WTC11 (cell line): ENCODE results near the gene KLHL12. TPM values are rescaled to one million over a fixed set of nuclear protein-coding genes. Genes with fewer than 3 reads are reported as not detected.

Experiments
- ATAC-seq: fragments of 200-7000 bp; cut with Tn5 transposase; 2 replicates; pipeline ENCODE4 v1.10.0; 2021; ENCODE audit warnings: mild to moderate bottlenecking, moderate library complexity
- CTCF ChIA-PET: fragments of 300-600 bp; sonication (Branson Sonifier 250); formaldehyde crosslinking; loops from one replicate; lab custom pipeline; 2021; ENCODE audit warnings: antibody characterized with exemption; lab: Charles Lee
- POLR2A ChIA-PET: fragments of 350-600 bp; sonication (Branson Sonifier 250); formaldehyde crosslinking; loops from one replicate; lab custom pipeline; 2021; ENCODE audit warnings: antibody characterized with exemption; lab: Charles Lee
- DNase-seq: peaks from one replicate; pipeline ENCODE4 v3.0.0; 2021; ENCODE audit warnings: low spot score
- H3K27ac Mint-ChIP-seq: 2 replicates; pipeline ENCODE4 v1.8.0; 2021; ENCODE audit warnings: mixed read lengths
- H3K27me3 Mint-ChIP-seq: 2 replicates; pipeline ENCODE4 v1.8.0; 2021; ENCODE audit warnings: low read depth, mild to moderate bottlenecking, moderate library complexity, mixed read lengths
- H3K36me3 Mint-ChIP-seq: 2 replicates; pipeline ENCODE4 v1.8.0; 2021; ENCODE audit warnings: mixed read lengths
- H3K4me1 Mint-ChIP-seq: 2 replicates; pipeline ENCODE4 v1.8.0; 2022; ENCODE audit warnings: mixed read lengths
- H3K4me3 Mint-ChIP-seq: 2 replicates; pipeline ENCODE4 v1.8.0; 2021; ENCODE audit warnings: mild to moderate bottlenecking, moderate library complexity, mixed read lengths
- H3K9me3 Mint-ChIP-seq: 2 replicates; pipeline ENCODE4 v1.8.0; 2021; ENCODE audit warnings: mixed read lengths
- AFF4 ChIP-seq: sonication (generic); formaldehyde crosslinking; IDR thresholded peaks from 2 replicates; pipeline ENCODE4 v1.8.1; 2023; ENCODE audit warnings: mild to moderate bottlenecking, missing genetic modification reagents, borderline replicate concordance
- AR ChIP-seq: fragments of 250-450 bp; sonication (Bioruptor Pico); IDR thresholded peaks from 2 replicates; pipeline ENCODE4 v1.9.0; 2021; ENCODE audit warnings: mild to moderate bottlenecking
- ATF2 ChIP-seq: sonication (generic); formaldehyde crosslinking; IDR thresholded peaks from 2 replicates; pipeline ENCODE4 v1.8.1; 2022; ENCODE audit warnings: low read depth, missing genetic modification reagents, borderline replicate concordance
- ATF6 ChIP-seq: sonication (generic); formaldehyde crosslinking; IDR thresholded peaks from 2 replicates; pipeline ENCODE4 v1.8.1; 2023; ENCODE audit warnings: mild to moderate bottlenecking, missing genetic modification reagents
- CBFB ChIP-seq: sonication (generic); formaldehyde crosslinking; IDR thresholded peaks from 2 replicates; pipeline ENCODE4 v1.8.1; 2022; ENCODE audit warnings: mild to moderate bottlenecking, low read depth, missing genetic modification reagents
- JUN ChIP-seq: sonication (generic); formaldehyde crosslinking; IDR thresholded peaks from 2 replicates; pipeline ENCODE4 v1.8.0; 2023; ENCODE audit warnings: mild to moderate bottlenecking, missing genetic modification reagents
- KAT7 ChIP-seq: sonication (generic); formaldehyde crosslinking; IDR thresholded peaks from 2 replicates; pipeline ENCODE4 v1.8.1; 2023; ENCODE audit warnings: missing genetic modification reagents, mild to moderate bottlenecking, borderline replicate concordance
- PRRX2 ChIP-seq: fragments of 250-450 bp; sonication (Bioruptor Pico); IDR thresholded peaks from 2 replicates; pipeline ENCODE4 v1.8.0; 2021; ENCODE audit warnings: mild to moderate bottlenecking
- RELA ChIP-seq: sonication (generic); formaldehyde crosslinking; IDR thresholded peaks from 2 replicates; pipeline ENCODE4 v1.8.1; 2022; ENCODE audit warnings: missing genetic modification reagents, mild to moderate bottlenecking, borderline replicate concordance
- RORB ChIP-seq: fragments of 250-450 bp; sonication (Bioruptor Pico); IDR thresholded peaks from 2 replicates; pipeline ENCODE4 v1.9.0; 2021; ENCODE audit warnings: mild to moderate bottlenecking
- SP1 ChIP-seq: sonication (generic); formaldehyde crosslinking; conservative IDR thresholded peaks from 2 replicates; pipeline ENCODE4 v1.8.1; 2022; ENCODE audit warnings: missing genetic modification reagents
- ZNF396 ChIP-seq: fragments of 250-450 bp; sonication (Bioruptor Pico); IDR thresholded peaks from 2 replicates; pipeline ENCODE4 v1.8.0; 2021; ENCODE audit warnings: mild to moderate bottlenecking, moderate library complexity, borderline replicate concordance
- ZNF671 ChIP-seq: fragments of 250-450 bp; sonication (Bioruptor Pico); IDR thresholded peaks from 2 replicates; pipeline ENCODE4 v1.8.0; 2021; ENCODE audit warnings: mild to moderate bottlenecking
- total RNA-seq: library from RNA; stranded (reverse); gene quantifications from 3 replicates; pipeline ENCODE4 v1.2.3, GENCODE V29; 2021
- TF ChIP-seq, protein P1 (sequence below): sonication (generic); formaldehyde crosslinking; conservative IDR thresholded peaks from 2 replicates; pipeline ENCODE4 v1.8.1; 2023; ENCODE audit warnings: mild to moderate bottlenecking, low read depth, missing genetic modification reagents, moderate library complexity
- TF ChIP-seq, protein P2 (sequence below): fragments of 250-450 bp; sonication (Bioruptor Pico); IDR thresholded peaks from 2 replicates; pipeline ENCODE4 v1.9.0; 2021; ENCODE audit warnings: mild to moderate bottlenecking
- TF ChIP-seq, protein P3 (sequence below): fragments of 250-450 bp; sonication (Bioruptor Pico); IDR thresholded peaks from 2 replicates; pipeline ENCODE4 v1.9.0; 2021; ENCODE audit warnings: moderate library complexity, mild to moderate bottlenecking, inconsistent platforms, borderline replicate concordance
- TF ChIP-seq, protein P4 (sequence below): sonication (generic); formaldehyde crosslinking; IDR thresholded peaks from 2 replicates; pipeline ENCODE4 v1.8.0; 2022; ENCODE audit warnings: missing genetic modification reagents

KLHL12 gene
- total RNA-seq, 1 experiment from 2014 or later = 29.6 TPM

- ATAC-seq (no peak), DNase-seq (no peak)
- ChIA-PET POLR2A (no interaction called here), CTCF (interaction anchor here (1.0 kb wide), 1 partner anchor 16 kb away, joined by 3 read pairs; no protein-coding TSS in a partner anchor)
- Mint-ChIP-seq H3K4me1 (no peaks in the 10 kb centered on the region), H3K27ac (no peak overlapping the region), H3K4me3 (no peak overlapping the region), H3K9me3 (no peaks in the 10 kb centered on the region), H3K27me3 (no peaks in the 10 kb centered on the region), H3K36me3 (peaks cover 63% of the 10 kb centered on the region)
- TF ChIP-seq ZNF396 (CRISPR knock-in tag) = no peak
- no peak for TF ChIP-seq JUN
- TF ChIP-seq ZNF671 (CRISPR knock-in tag) = no peak
- TF ChIP-seq, protein P1, sequence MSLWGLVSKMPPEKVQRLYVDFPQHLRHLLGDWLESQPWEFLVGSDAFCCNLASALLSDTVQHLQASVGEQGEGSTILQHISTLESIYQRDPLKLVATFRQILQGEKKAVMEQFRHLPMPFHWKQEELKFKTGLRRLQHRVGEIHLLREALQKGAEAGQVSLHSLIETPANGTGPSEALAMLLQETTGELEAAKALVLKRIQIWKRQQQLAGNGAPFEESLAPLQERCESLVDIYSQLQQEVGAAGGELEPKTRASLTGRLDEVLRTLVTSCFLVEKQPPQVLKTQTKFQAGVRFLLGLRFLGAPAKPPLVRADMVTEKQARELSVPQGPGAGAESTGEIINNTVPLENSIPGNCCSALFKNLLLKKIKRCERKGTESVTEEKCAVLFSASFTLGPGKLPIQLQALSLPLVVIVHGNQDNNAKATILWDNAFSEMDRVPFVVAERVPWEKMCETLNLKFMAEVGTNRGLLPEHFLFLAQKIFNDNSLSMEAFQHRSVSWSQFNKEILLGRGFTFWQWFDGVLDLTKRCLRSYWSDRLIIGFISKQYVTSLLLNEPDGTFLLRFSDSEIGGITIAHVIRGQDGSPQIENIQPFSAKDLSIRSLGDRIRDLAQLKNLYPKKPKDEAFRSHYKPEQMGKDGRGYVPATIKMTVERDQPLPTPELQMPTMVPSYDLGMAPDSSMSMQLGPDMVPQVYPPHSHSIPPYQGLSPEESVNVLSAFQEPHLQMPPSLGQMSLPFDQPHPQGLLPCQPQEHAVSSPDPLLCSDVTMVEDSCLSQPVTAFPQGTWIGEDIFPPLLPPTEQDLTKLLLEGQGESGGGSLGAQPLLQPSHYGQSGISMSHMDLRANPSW (CRISPR knock-in tag) = no peak
- TF ChIP-seq ATF2 = no peak
- no peak for TF ChIP-seq RELA
- TF ChIP-seq, protein P2, sequence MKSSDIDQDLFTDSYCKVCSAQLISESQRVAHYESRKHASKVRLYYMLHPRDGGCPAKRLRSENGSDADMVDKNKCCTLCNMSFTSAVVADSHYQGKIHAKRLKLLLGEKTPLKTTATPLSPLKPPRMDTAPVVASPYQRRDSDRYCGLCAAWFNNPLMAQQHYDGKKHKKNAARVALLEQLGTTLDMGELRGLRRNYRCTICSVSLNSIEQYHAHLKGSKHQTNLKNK (CRISPR knock-in tag) = no peak
- no peak for TF ChIP-seq RORB (CRISPR knock-in tag)
- no peak for TF ChIP-seq CBFB (CRISPR knock-in tag)
- no peak for TF ChIP-seq ATF6 (CRISPR knock-in tag)
- no peak for TF ChIP-seq AFF4 (CRISPR knock-in tag)
- no peak for TF ChIP-seq AR (CRISPR knock-in tag)
- no peak for TF ChIP-seq SP1 (CRISPR knock-in tag)
- TF ChIP-seq, protein P3, sequence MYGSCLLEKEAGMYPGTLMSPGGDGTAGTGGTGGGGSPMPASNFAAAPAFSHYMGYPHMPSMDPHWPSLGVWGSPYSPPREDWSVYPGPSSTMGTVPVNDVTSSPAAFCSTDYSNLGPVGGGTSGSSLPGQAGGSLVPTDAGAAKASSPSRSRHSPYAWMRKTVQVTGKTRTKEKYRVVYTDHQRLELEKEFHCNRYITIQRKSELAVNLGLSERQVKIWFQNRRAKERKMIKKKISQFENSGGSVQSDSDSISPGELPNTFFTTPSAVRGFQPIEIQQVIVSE (CRISPR knock-in tag) = no peak
- TF ChIP-seq, protein P4, sequence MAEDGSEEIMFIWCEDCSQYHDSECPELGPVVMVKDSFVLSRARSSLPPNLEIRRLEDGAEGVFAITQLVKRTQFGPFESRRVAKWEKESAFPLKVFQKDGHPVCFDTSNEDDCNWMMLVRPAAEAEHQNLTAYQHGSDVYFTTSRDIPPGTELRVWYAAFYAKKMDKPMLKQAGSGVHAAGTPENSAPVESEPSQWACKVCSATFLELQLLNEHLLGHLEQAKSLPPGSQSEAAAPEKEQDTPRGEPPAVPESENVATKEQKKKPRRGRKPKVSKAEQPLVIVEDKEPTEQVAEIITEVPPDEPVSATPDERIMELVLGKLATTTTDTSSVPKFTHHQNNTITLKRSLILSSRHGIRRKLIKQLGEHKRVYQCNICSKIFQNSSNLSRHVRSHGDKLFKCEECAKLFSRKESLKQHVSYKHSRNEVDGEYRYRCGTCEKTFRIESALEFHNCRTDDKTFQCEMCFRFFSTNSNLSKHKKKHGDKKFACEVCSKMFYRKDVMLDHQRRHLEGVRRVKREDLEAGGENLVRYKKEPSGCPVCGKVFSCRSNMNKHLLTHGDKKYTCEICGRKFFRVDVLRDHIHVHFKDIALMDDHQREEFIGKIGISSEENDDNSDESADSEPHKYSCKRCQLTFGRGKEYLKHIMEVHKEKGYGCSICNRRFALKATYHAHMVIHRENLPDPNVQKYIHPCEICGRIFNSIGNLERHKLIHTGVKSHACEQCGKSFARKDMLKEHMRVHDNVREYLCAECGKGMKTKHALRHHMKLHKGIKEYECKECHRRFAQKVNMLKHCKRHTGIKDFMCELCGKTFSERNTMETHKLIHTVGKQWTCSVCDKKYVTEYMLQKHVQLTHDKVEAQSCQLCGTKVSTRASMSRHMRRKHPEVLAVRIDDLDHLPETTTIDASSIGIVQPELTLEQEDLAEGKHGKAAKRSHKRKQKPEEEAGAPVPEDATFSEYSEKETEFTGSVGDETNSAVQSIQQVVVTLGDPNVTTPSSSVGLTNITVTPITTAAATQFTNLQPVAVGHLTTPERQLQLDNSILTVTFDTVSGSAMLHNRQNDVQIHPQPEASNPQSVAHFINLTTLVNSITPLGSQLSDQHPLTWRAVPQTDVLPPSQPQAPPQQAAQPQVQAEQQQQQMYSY (CRISPR knock-in tag) = no peak
- no peak for TF ChIP-seq KAT7 (CRISPR knock-in tag)
- TF ChIP-seq PRRX2 (CRISPR knock-in tag) = no peak
Observed at GRCh38 chr1:202944438-202944921, 17.4 kb upstream of the KLHL12 start.
